ENCODE measurements around the gene ZNF74. TPM values are rescaled to one million over a fixed set of nuclear protein-coding genes. Genes with fewer than 3 reads are reported as not detected.

ZNF74 gene
- total and polyA plus RNA-seq, 2 donors (not counting 1 experiment from before 2014, with no cell fraction given), result 2.5 to 13.0 TPM

GRCh38 chr22:20456064-20456721 lies 62.2 kb downstream of the ZNF74 start:
- no peak for TF ChIP-seq EZH2 (IDR thresholded peaks at IDR 0.05; ENCODE audit: low read length, missing control alignments)
- TF ChIP-seq, protein P1, sequence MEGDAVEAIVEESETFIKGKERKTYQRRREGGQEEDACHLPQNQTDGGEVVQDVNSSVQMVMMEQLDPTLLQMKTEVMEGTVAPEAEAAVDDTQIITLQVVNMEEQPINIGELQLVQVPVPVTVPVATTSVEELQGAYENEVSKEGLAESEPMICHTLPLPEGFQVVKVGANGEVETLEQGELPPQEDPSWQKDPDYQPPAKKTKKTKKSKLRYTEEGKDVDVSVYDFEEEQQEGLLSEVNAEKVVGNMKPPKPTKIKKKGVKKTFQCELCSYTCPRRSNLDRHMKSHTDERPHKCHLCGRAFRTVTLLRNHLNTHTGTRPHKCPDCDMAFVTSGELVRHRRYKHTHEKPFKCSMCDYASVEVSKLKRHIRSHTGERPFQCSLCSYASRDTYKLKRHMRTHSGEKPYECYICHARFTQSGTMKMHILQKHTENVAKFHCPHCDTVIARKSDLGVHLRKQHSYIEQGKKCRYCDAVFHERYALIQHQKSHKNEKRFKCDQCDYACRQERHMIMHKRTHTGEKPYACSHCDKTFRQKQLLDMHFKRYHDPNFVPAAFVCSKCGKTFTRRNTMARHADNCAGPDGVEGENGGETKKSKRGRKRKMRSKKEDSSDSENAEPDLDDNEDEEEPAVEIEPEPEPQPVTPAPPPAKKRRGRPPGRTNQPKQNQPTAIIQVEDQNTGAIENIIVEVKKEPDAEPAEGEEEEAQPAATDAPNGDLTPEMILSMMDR (conservative IDR thresholded peaks at IDR 0.05 in 1 of 2, IDR thresholded peaks at IDR 0.05 in 1 of 2; ENCODE audit: low read depth in 1 of 2, low read length in 2 of 2), result peak; percentile 84 to 97
- no peaks in the 10 kb centered on the region for H4K20me1 ChIP-seq (ENCODE audit: control insufficient read depth, extremely low read depth, insufficient read depth, low read length)
- H3K9ac ChIP-seq (ENCODE audit: insufficient read depth, low read length), result no peak overlapping the region
- no peaks in the 10 kb centered on the region for H3K9me3 ChIP-seq (ENCODE audit: control insufficient read depth, insufficient read depth, low read depth, low read length)
- no peak overlapping the region for H3K4me2 ChIP-seq (ENCODE audit: extremely low read depth, insufficient read depth, low read length)
- H3K36me3 ChIP-seq (ENCODE audit: control insufficient read depth, insufficient read depth, low read length), result no peaks in the 10 kb centered on the region
- no peaks in the 10 kb centered on the region for H3K4me1 ChIP-seq (ENCODE audit: control insufficient read depth, extremely low read depth, insufficient read depth, low read length)
- H3K79me2 ChIP-seq (ENCODE audit: control insufficient read depth, insufficient read depth, low read length), result no peaks in the 10 kb centered on the region
- DNase-seq (ENCODE audit: low read depth in 2 of 2), result peak; percentile 83 to 85
- no peak overlapping the region for H3K4me3 ChIP-seq (replicated peaks in 1 of 4; ENCODE audit: control extremely low read depth in 1 of 4, insufficient read depth in 1 of 4, low read depth in 3 of 4, low read length in 4 of 4)
- H3K27ac ChIP-seq (ENCODE audit: insufficient read depth, low read length), result no peak overlapping the region
- no peaks in the 10 kb centered on the region for H3K27me3 ChIP-seq (ENCODE audit: control insufficient read depth, insufficient read depth, low read length)
- no peak overlapping the region for H2AFZ ChIP-seq (ENCODE audit: low read length)

DNA sequence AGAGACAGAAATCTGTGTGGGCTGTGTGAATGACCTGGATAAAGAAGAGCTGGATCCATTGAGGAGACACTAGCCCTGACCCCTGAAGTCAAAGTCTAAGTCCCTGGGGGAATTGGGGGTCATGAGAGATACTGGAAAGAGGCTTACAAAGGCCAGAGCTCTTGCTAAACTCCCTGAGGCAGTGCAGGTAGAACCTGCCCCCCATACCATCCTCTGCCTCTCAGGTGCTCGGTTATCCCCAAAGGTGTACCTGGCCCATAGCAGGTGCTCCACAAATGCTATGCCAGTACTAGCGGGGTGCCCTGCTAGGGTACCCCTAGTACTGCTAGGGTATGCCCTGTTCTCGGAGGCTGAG lies 62.7 kb downstream of the ZNF74 start:
- no peak overlapping the region for H3K4me3 ChIP-seq (replicated peaks in 1 of 4; ENCODE audit: control extremely low read depth in 1 of 4, insufficient read depth in 1 of 4, low read depth in 3 of 4, low read length in 4 of 4)
- no peak overlapping the region for H3K9ac ChIP-seq (ENCODE audit: insufficient read depth, low read length)
- TF ChIP-seq, protein P1 (conservative IDR thresholded peaks at IDR 0.05 in 1 of 2, IDR thresholded peaks at IDR 0.05 in 1 of 2; ENCODE audit: low read depth in 1 of 2, low read length in 2 of 2), result no peak
- TF ChIP-seq EZH2 (IDR thresholded peaks at IDR 0.05; ENCODE audit: low read length, missing control alignments), result no peak
- H2AFZ ChIP-seq (ENCODE audit: low read length), result no peak overlapping the region
- H3K79me2 ChIP-seq (ENCODE audit: control insufficient read depth, insufficient read depth, low read length), result no peaks in the 10 kb centered on the region
- no peaks in the 10 kb centered on the region for H3K36me3 ChIP-seq (ENCODE audit: control insufficient read depth, insufficient read depth, low read length)
- no peaks in the 10 kb centered on the region for H3K9me3 ChIP-seq (ENCODE audit: control insufficient read depth, insufficient read depth, low read depth, low read length)
- no peak for DNase-seq (ENCODE audit: low read depth in 2 of 2)
- no peak overlapping the region for H3K27ac ChIP-seq (ENCODE audit: insufficient read depth, low read length)
- H3K4me1 ChIP-seq (ENCODE audit: control insufficient read depth, extremely low read depth, insufficient read depth, low read length), result no peaks in the 10 kb centered on the region
- no peaks in the 10 kb centered on the region for H3K27me3 ChIP-seq (ENCODE audit: control insufficient read depth, insufficient read depth, low read length)
- H3K4me2 ChIP-seq (ENCODE audit: extremely low read depth, insufficient read depth, low read length), result no peak overlapping the region
- H4K20me1 ChIP-seq (ENCODE audit: control insufficient read depth, extremely low read depth, insufficient read depth, low read length), result no peaks in the 10 kb centered on the region

DNA sequence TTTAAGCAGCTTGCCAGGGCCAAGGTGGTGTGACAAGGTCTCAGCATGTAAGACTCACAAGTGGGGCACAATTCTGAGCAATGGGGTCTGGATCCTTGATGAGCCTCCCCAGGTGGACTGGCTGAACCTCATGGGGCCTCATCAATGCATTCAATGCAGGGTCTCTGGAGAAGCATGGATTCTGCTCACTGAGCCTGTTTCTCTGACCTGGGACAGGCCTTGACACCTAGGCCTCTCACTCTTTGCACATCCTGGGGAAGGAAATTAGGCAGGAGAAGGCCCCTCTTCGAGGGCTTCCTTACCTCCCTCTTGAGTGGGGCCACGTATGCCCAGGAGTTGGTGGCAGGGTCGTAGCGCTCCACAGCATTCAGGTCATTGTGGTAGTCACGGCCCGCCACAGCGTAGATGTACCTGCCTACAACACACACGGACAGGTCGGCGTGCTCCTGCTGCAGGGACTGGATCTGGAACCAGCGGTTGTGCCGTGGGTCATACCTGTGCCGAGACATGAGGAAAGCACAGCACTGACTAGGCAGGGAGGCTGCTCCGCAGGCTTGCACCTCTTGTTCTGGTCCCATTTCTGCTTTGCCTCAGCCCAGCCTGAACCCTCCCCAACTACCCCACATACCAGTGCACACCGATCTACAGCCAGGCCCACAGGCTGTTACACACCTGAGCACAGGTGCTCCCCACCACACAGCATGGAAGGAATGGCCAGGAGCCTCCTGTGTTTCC lies 63.7 kb downstream of the ZNF74 start:
- H3K79me2 ChIP-seq (ENCODE audit: control insufficient read depth, insufficient read depth, low read length), result no peaks in the 10 kb centered on the region
- no peaks in the 10 kb centered on the region for H3K27me3 ChIP-seq (ENCODE audit: control insufficient read depth, insufficient read depth, low read length)
- H3K9ac ChIP-seq (ENCODE audit: insufficient read depth, low read length), result no peak overlapping the region
- no peak overlapping the region for H3K4me2 ChIP-seq (ENCODE audit: extremely low read depth, insufficient read depth, low read length)
- H3K4me3 ChIP-seq (replicated peaks in 1 of 4; ENCODE audit: control extremely low read depth in 1 of 4, insufficient read depth in 1 of 4, low read depth in 3 of 4, low read length in 4 of 4), result no peak overlapping the region
- H3K36me3 ChIP-seq (ENCODE audit: control insufficient read depth, insufficient read depth, low read length), result no peaks in the 10 kb centered on the region
- H4K20me1 ChIP-seq (ENCODE audit: control insufficient read depth, extremely low read depth, insufficient read depth, low read length), result no peaks in the 10 kb centered on the region
- no peak for DNase-seq (ENCODE audit: low read depth in 2 of 2)
- no peaks in the 10 kb centered on the region for H3K9me3 ChIP-seq (ENCODE audit: control insufficient read depth, insufficient read depth, low read depth, low read length)
- TF ChIP-seq EZH2 (IDR thresholded peaks at IDR 0.05; ENCODE audit: low read length, missing control alignments), result no peak
- TF ChIP-seq, protein P1 (conservative IDR thresholded peaks at IDR 0.05 in 1 of 2, IDR thresholded peaks at IDR 0.05 in 1 of 2; ENCODE audit: low read depth in 1 of 2, low read length in 2 of 2), result no peak
- no peaks in the 10 kb centered on the region for H3K4me1 ChIP-seq (ENCODE audit: control insufficient read depth, extremely low read depth, insufficient read depth, low read length)
- H2AFZ ChIP-seq (ENCODE audit: low read length), result no peak overlapping the region
- no peak overlapping the region for H3K27ac ChIP-seq (ENCODE audit: insufficient read depth, low read length)

Other genes starting within 250 kb of the ZNF74 start
- 0.33 TPM in 1 of 2 replicates, not detected in the other for gene CCDC188, start 243.1 kb upstream of the ZNF74 start, total RNA-seq
- 0.37 and 0.59 TPM in 2 replicates for gene CCDC188, start 243.1 kb upstream of the ZNF74 start, polyA plus RNA-seq
- gene RTN4R, start 125.8 kb upstream of the ZNF74 start, total RNA-seq, result 0.26 and 0.99 TPM in 2 replicates
- 0.33 and 2.0 TPM in 2 replicates for gene RTN4R, start 125.8 kb upstream of the ZNF74 start, polyA plus RNA-seq
- gene DGCR6L, start 74.1 kb upstream of the ZNF74 start, total RNA-seq, result 51.1 and 53.2 TPM in 2 replicates
- gene DGCR6L, start 74.1 kb upstream of the ZNF74 start, polyA plus RNA-seq, result 26.2 and 42.7 TPM in 2 replicates
- gene SCARF2, start 43.7 kb downstream of the ZNF74 start, total RNA-seq, result 12.8 and 14.5 TPM in 2 replicates
- gene SCARF2, start 43.7 kb downstream of the ZNF74 start, polyA plus RNA-seq, result 8.1 and 10.6 TPM in 2 replicates
- 32.4 and 35.3 TPM in 2 replicates for gene KLHL22, start 101.6 kb downstream of the ZNF74 start, total RNA-seq
- 17.4 and 19.2 TPM in 2 replicates for gene KLHL22, start 101.6 kb downstream of the ZNF74 start, polyA plus RNA-seq
- 15.7 and 28.6 TPM in 2 replicates for gene MED15, start 113.5 kb downstream of the ZNF74 start, total RNA-seq
- 28.6 and 37.9 TPM in 2 replicates for gene MED15, start 113.5 kb downstream of the ZNF74 start, polyA plus RNA-seq

Measured in fibroblast of lung (primary cell).